Measurements from ENCODE around the gene SERINC5. TPM values are rescaled to one million over a fixed set of nuclear protein-coding genes. Genes with fewer than 3 reads are reported as not detected.

The SERINC5 gene
- total RNA-seq, 2 donors from 2014 or later = 12.8 to 13.9 TPM

GRCh38 chr5:80124121-80124918, 131.5 kb downstream of the SERINC5 start:
- Histone ChIP-seq H3K36me3 (no peaks in the 10 kb centered on the region), H3K27ac (no peak overlapping the region), H3K4me3 (no peak overlapping the region), H3K9me3 (no peaks in the 10 kb centered on the region), H3K27me3 (replicated peaks; ENCODE audit: insufficient read depth) (no peaks in the 10 kb centered on the region), H3K4me1 (ENCODE audit: control insufficient read depth in 1 of 2, low read depth in 2 of 2) (no peaks in the 10 kb centered on the region)
- no peak for DNase-seq (ENCODE audit: low spot score)
- ATAC-seq (ENCODE audit: insufficient number of reproducible peaks, low FRiP score, low read depth) = no peak
- TF ChIP-seq CTCF (IDR thresholded peaks at IDR 0.05) = no peak

- H3K4me3 ChIP-seq = no peak overlapping the region
- no peaks in the 10 kb centered on the region for H3K36me3 ChIP-seq
- H3K9me3 ChIP-seq = no peaks in the 10 kb centered on the region
- no peaks in the 10 kb centered on the region for H3K27me3 ChIP-seq (replicated peaks; ENCODE audit: insufficient read depth)
- H3K27ac ChIP-seq = no peak overlapping the region
- H3K4me1 ChIP-seq (ENCODE audit: control insufficient read depth in 1 of 2, low read depth in 2 of 2) = no peaks in the 10 kb centered on the region
- ATAC-seq (ENCODE audit: insufficient number of reproducible peaks, low FRiP score, low read depth) (no peak), DNase-seq (ENCODE audit: low spot score) (no peak)
- TF ChIP-seq CTCF (IDR thresholded peaks at IDR 0.05) = no peak
Measured at GRCh38 chr5:80122579-80122978, 133.3 kb downstream of the SERINC5 start.

- H3K4me3 ChIP-seq = no peak overlapping the region
- H3K9me3 ChIP-seq = no peaks in the 10 kb centered on the region
- no peaks in the 10 kb centered on the region for H3K27me3 ChIP-seq (replicated peaks; ENCODE audit: insufficient read depth)
- no peaks in the 10 kb centered on the region for H3K4me1 ChIP-seq (ENCODE audit: control insufficient read depth in 1 of 2, low read depth in 2 of 2)
- no peak for DNase-seq (ENCODE audit: low spot score)
- no peaks in the 10 kb centered on the region for H3K36me3 ChIP-seq
- TF ChIP-seq CTCF (IDR thresholded peaks at IDR 0.05) = no peak
- ATAC-seq (ENCODE audit: insufficient number of reproducible peaks, low FRiP score, low read depth) = no peak
- H3K27ac ChIP-seq = no peak overlapping the region
Measured at GRCh38 chr5:80119372-80119771, 136.5 kb downstream of the SERINC5 start.

GRCh38 chr5:80117446-80117845, 138.4 kb downstream of the SERINC5 start:
- H3K9me3 ChIP-seq = no peaks in the 10 kb centered on the region
- no peaks in the 10 kb centered on the region for H3K4me1 ChIP-seq (ENCODE audit: control insufficient read depth in 1 of 2, low read depth in 2 of 2)
- no peaks in the 10 kb centered on the region for H3K36me3 ChIP-seq
- ATAC-seq (ENCODE audit: insufficient number of reproducible peaks, low FRiP score, low read depth) (no peak), DNase-seq (ENCODE audit: low spot score) (no peak)
- H3K27ac ChIP-seq = no peak overlapping the region
- H3K4me3 ChIP-seq = no peak overlapping the region
- no peak for TF ChIP-seq CTCF (IDR thresholded peaks at IDR 0.05)
- no peaks in the 10 kb centered on the region for H3K27me3 ChIP-seq (replicated peaks; ENCODE audit: insufficient read depth)

GRCh38 chr5:80116465-80116864, 139.4 kb downstream of the SERINC5 start:
- no peak for DNase-seq (ENCODE audit: low spot score)
- H3K9me3 ChIP-seq = no peaks in the 10 kb centered on the region
- H3K36me3 ChIP-seq = no peaks in the 10 kb centered on the region
- ATAC-seq (ENCODE audit: insufficient number of reproducible peaks, low FRiP score, low read depth) = no peak
- H3K4me1 ChIP-seq (ENCODE audit: control insufficient read depth in 1 of 2, low read depth in 2 of 2) = no peaks in the 10 kb centered on the region
- H3K27ac ChIP-seq = no peak overlapping the region
- H3K4me3 ChIP-seq = no peak overlapping the region
- no peaks in the 10 kb centered on the region for H3K27me3 ChIP-seq (replicated peaks; ENCODE audit: insufficient read depth)
- no peak for TF ChIP-seq CTCF (IDR thresholded peaks at IDR 0.05)
